Pulmonary artery endothelial cell (primary cell): ENCODE data around the gene HNRNPLL. TPM values are rescaled to one million over a fixed set of nuclear protein-coding genes. Genes with fewer than 3 reads are reported as not detected.

Experiments
- DNase-seq: peaks from one replicate; pipeline ENCODE4 v3.0.0-alpha.2; 2011; ENCODE audit warnings: low read depth, low spot score
- total RNA-seq: library from RNA; depleted of rRNA; stranded (reverse); fragments of >200 nt; gene quantifications from 2 replicates; pipeline ENCODE4 v1.2.3, GENCODE V29; 2014

The HNRNPLL gene
- total RNA-seq, 1 donor from 2014 or later, result 36.7 TPM

GRCh38 chr2:38596229-38596628 lies 6.5 kb downstream of the HNRNPLL start:
- DNase-seq, result no peak

- no peak for DNase-seq
Observed at GRCh38 chr2:38592951-38593350, 9.8 kb downstream of the HNRNPLL start.

- DNase-seq, result no peak
Observed at GRCh38 chr2:38591152-38591551, 11.6 kb downstream of the HNRNPLL start.

- no peak for DNase-seq
Observed at GRCh38 chr2:38590053-38590452, 12.7 kb downstream of the HNRNPLL start.

GRCh38 chr2:38586931-38587330 lies 15.8 kb downstream of the HNRNPLL start:
- no peak for DNase-seq

- DNase-seq, result no peak
Observed at GRCh38 chr2:38584881-38585280, 17.8 kb downstream of the HNRNPLL start.

GRCh38 chr2:38583994-38584393 lies 18.7 kb downstream of the HNRNPLL start:
- DNase-seq, result no peak

GRCh38 chr2:38583524-38583923 lies 19.2 kb downstream of the HNRNPLL start:
- no peak for DNase-seq

- DNase-seq, result peak; percentile 33
Observed at GRCh38 chr2:38581193-38582147, 21.3 kb downstream of the HNRNPLL start.

- DNase-seq, result no peak
Observed at GRCh38 chr2:38580115-38580636, 22.6 kb downstream of the HNRNPLL start.

GRCh38 chr2:38578832-38579231 lies 23.9 kb downstream of the HNRNPLL start:
- DNase-seq, result no peak

- DNase-seq, result no peak
Observed at GRCh38 chr2:38574278-38574677, 28.4 kb downstream of the HNRNPLL start.

- DNase-seq, result no peak
Observed at GRCh38 chr2:38572167-38572566, 30.6 kb downstream of the HNRNPLL start.

- no peak for DNase-seq
Observed at GRCh38 chr2:38571193-38571592, 31.5 kb downstream of the HNRNPLL start.

GRCh38 chr2:38568724-38569436 lies 33.8 kb downstream of the HNRNPLL start:
- no peak for DNase-seq

GRCh38 chr2:38565333-38565732 lies 37.4 kb downstream of the HNRNPLL start:
- no peak for DNase-seq

- DNase-seq, result no peak
Observed at GRCh38 chr2:38561691-38562090, 41.0 kb downstream of the HNRNPLL start.

GRCh38 chr2:38560092-38560491 lies 42.6 kb downstream of the HNRNPLL start:
- DNase-seq, result no peak

- no peak for DNase-seq
Observed at GRCh38 chr2:38557981-38558380, 44.7 kb downstream of the HNRNPLL start.

GRCh38 chr2:38557217-38557616 lies 45.5 kb downstream of the HNRNPLL start:
- no peak for DNase-seq

GRCh38 chr2:38556006-38556801 lies 46.5 kb downstream of the HNRNPLL start:
- DNase-seq, result no peak
